Frontal cortex (tissue), 4 donors: Measurements from ENCODE around the gene HOXD4. TPM values are rescaled to one million over a fixed set of nuclear protein-coding genes. Genes with fewer than 3 reads are reported as not detected.
A peak's percentile ranks its signal among the peaks of the same experiment; 100 is the strongest.

Experiments used
- DNase-seq, 2 donors: peaks; one replicate each; pipeline ENCODE4 v3.0.0; 2012; ENCODE audit warnings: low spot score in 2 of 2
- FAIRE-seq: peaks from 2 replicates; lab custom pipeline; 2012; peaks lifted over from hg19 to GRCh38; lab: Jason Lieb, UNC
- total RNA-seq: library from RNA; depleted of rRNA; stranded (reverse); fragments of >200 nt; gene quantifications from one replicate; pipeline ENCODE4 v1.2.3, GENCODE V29; 2014
- donor health status: control.
- donor health status: control.
- donor health status: control.

Gene HOXD4
- total RNA-seq, 1 donor from 2014 or later: not detected

DNA sequence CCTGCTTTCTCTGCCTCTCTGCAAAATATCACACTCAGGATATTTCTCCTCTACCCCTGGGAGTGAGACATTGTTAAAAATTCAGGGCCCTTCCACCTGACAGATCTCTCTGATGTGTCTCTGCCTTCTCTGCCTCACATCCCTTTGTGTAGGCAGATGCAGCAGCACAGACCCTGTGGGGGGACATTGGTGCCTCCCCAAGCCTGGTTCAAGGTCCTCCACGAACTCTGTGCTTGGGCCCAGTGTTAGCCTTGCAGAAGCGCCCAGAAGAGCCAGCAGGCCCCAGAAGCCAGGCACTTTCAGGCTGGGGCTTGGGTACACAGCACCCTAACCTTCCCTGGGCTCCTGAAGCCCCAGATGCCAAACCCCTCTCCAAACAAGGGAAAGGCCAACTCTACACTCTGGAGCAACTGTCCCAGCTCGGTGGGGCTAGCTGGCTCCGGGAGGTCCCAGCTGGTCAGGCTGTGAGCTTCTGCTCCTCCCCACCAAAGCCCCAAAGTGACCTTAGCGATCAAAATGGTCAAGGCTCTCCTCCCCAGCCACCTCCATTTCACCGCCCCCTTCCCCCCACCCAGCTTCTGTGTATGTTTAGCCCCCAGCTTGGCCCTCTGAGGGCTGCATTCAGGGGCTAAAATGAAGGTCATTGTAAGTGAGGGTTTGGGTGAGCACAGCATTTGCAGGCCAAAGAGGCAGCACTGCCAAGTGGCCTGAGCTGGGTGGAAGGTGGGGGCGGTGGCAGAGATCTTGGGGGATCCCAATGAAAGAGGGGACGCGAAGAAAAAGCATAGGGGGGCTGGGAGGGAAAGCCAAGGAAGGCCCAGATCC is 26.2 kb upstream of the HOXD4 start:
- FAIRE-seq: no peak

GRCh38 chr2:176125772-176126054 is 25.6 kb upstream of the HOXD4 start:
- FAIRE-seq (no peak), DNase-seq (no peak)

More for the DNA sequence above, 26.2 kb upstream of the HOXD4 start:
- DNase-seq: no peak

DNA sequence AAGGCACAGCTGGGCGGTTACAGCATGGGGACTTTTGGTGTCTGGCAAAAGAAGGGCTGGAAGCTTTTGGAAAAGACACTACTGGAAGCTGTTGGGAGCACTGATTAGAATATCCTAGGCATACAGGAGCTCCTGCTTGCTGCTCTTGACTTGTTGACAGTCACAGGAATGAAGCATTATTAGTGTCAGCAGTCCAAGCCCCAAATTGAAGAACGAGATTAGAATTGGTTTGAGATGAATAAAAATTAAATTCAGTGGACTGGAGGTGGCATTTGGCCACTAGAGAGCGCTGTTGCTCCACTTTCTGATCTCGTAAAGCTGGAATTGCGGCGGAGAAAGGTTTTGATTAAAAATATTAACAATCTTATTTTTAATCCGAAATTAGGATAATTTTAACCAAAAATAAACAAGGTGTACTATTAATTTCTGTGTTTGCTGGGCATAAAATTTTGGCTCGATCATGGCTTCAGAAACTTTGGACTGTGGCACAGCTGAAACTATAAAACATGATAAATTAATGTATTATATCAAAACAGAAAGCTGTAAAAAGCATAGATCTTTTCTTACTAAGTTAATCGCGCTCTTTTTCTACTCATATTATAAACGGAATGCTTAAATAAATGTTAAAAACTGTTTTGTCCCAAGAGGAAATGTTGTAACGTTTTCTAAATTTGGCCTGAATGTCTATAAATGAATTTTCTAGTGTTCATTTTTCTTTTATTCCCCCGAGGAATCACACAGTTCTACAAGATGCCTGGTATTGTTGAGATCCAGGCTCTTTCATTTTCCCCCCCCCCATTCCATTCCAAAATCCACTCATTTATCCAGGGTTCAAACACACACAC is 24.2 kb upstream of the HOXD4 start:
- DNase-seq (peak; percentile 63 to 74), FAIRE-seq (peak; percentile 48)

- no peak for DNase-seq
- no peak for FAIRE-seq
Observed at GRCh38 chr2:176127774-176128072, 23.6 kb upstream of the HOXD4 start.

DNA sequence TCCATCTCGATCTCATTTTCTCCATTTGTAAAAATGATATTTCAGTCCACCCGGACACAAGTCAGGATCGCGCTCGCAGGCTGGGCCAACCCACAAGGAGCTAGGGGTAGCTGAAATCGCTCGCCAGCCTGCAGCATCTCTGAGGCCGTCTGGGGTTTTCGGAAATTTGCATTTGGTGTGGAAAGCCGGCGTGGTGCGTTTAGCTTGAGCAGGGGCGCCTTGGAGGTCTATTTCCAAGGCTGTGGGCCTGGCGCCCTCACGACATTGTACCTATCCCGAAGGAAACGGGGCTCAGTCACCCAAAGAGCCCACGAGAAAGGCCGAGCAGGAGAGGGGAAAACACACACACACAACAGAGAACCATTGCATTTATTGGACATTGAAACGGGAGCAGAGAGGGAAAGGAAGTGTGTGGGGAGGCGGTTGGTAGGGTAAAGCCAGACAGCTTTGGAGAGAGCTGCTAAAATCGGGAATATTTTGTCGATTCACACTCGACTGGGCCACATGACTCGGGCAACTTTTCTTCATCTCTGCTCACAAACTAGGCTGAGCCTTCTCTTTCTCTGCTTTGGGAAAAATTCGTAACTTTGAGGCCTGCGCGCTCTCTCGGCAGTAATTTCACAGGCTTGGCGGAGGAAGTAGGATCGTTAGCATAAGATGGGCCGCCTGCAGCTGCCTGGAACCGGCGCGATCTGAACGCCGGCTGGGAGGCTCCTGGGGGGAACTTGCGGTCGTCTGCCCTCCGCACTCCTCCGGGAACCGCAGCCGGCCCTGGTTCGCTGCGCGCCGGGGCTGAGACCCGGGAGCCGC is 23.0 kb upstream of the HOXD4 start:
- DNase-seq: no peak
- no peak for FAIRE-seq

DNA sequence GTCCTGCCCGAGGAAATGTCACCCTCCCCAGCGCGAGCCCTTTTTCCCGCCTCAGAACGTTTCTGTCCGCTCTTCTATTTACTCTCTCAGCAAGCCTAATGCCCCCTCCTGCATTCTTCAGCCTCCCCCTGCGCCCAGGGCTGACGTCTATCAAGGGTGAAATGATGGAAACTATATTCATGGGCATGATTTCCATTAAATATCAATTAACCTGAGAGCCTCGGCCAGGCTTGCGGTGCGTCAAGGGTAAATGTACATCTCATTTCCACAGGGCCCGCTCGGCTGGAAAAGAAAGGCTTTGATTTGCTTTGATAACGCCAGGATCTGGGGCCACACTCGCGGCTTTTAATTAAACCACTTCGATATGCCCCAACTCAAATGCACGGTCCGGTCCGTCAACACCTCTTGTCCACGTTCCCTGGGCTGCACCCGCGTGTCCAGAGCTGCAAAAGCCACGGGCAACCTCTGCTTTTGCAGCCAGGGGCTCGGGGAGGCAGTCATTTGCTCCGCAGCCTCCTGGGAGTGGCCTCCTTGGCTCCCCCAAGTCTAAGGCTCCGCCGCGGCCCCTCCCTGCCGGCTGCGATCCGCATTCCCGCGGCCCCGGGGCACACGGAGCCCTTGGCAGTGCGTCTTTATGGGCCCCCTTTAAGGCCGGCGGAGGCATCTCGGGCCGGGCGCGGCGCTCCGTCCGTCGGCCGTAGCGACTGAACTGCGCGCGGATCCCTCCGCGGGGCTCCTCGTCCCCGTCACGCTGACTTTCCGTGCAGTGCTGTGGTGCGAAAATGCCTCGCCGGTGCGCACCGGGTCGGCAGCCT is 22.2 kb upstream of the HOXD4 start, which contains the start of gene HOXD8:
HOXD8 (plus strand) TSS at position 724 of the 815 bp plus-strand sequence. CDS start 662 bp downstream, outside the sequence.
- DNase-seq (no peak), FAIRE-seq (no peak)

- no peak for FAIRE-seq
- DNase-seq: no peak
Observed at GRCh38 chr2:176129813-176130146, 21.6 kb upstream of the HOXD4 start.

DNA sequence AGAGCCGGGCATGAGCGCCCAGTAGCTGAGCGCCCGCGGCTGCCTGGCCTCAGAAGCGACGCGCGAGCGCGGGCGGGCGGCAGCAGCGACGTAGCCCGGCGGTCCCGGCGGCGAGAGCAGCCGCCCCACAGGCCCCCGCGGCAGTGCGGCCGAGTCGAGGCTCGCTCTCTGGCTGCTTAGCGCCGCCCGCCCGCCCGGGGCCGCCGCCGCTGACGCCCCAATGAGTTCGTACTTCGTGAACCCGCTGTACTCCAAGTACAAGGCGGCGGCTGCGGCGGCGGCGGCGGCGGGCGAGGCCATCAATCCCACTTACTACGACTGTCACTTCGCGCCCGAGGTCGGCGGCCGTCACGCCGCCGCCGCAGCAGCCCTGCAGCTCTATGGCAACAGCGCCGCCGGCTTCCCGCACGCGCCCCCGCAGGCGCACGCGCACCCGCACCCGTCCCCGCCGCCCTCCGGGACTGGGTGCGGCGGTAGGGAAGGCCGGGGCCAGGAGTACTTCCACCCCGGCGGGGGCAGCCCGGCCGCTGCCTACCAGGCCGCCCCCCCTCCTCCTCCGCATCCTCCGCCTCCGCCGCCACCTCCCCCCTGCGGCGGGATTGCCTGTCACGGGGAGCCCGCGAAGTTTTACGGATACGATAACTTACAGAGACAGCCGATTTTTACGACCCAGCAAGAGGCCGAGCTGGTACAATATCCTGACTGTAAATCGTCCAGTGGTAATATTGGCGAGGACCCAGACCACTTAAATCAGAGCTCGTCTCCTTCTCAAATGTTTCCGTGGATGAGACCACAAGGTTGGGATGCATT is 21.0 kb upstream of the HOXD4 start:
- no peak for FAIRE-seq
- DNase-seq: no peak

GRCh38 chr2:176130957-176131847 is 20.1 kb upstream of the HOXD4 start:
- DNase-seq (no peak), FAIRE-seq (no peak)

DNA sequence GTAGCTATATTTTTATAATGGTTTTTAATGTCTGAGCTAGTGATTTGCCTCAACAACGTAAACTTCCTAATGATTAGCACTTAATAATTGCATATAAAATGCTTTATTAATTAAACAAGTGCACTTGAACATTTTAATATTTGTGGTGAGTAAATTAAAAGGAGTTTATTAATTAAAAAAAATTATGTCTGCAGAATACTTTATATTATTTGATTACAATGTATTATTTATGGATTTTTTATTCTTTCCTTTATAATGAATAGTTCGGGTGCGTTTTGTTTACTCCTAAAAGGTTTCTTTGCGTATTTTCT is 19.5 kb upstream of the HOXD4 start:
- no peak for DNase-seq
- no peak for FAIRE-seq

GRCh38 chr2:176132205-176133171 is 18.9 kb upstream of the HOXD4 start:
- FAIRE-seq: no peak
- DNase-seq: no peak

DNA sequence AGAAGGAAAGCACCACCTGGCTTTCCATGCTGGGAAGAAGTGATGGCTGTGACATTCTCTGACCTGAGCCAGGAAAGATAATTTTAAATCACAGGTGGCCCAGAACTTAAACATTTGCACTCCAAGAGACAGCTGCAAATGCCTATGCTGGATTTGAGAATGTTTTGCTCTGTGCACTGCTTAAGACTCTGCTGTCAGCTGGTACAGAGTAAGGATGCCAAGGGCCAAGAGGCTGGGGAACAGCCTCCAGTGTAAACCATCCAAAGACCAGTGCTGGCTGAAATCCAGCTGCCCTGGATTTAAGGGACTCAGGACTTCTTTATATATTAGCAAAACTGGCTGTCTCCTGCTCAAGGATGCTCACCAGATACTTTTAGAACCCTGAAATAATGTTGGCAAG is 18.0 kb upstream of the HOXD4 start:
- DNase-seq: no peak
- FAIRE-seq: no peak

- no peak for FAIRE-seq
- no peak for DNase-seq
Observed at GRCh38 chr2:176134035-176134434, 17.3 kb upstream of the HOXD4 start.

GRCh38 chr2:176135035-176135440 is 16.3 kb upstream of the HOXD4 start:
- DNase-seq (no peak), FAIRE-seq (no peak)

GRCh38 chr2:176136374-176137251 is 14.7 kb upstream of the HOXD4 start:
- FAIRE-seq: no peak
- DNase-seq: no peak

DNA sequence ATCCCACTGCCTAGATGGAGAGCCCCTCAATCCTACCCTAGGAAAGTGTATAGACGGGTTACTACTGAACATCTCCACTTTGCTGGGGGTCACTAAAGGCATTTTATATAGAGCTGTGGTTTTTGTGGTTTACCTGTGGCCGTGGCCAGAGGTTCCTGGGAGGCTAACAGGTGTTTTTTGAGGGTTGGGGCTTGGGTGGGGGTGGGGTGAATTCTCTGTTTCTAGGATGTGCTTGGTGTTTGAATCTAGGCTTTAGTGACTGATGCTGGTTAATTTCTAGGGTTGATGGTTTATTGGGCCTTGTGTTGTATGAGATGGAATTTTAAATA is 14.1 kb upstream of the HOXD4 start:
- FAIRE-seq: no peak
- DNase-seq: no peak
